ENCODE results near the gene SI. TPM values are rescaled to one million over a fixed set of nuclear protein-coding genes. Genes with fewer than 3 reads are reported as not detected.

SI gene
- total RNA-seq (2014; rRNA removed; shearing (Covaris generic)), result not detected in 2 replicates

DNA sequence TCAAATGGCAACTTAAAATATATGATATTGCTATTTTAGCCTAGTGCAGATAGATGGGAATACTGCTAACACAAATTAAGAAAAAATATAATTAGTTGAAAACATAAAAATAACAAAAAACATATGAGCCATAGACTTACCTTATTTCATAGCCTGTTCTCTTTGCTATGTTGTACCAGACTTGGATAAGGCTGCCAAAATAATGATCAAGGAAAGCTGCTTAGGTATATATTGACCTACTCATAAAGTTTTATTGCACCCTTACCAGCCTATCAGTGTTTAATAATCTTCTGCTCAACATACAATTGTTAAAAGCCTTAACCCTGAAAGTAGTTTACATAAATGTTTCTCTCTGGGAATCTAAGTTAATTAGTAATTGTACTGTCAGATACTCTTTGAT, at the start of gene SI:
Gene SI, minus strand, starts transcription at position 204 of the 400 bp plus-strand sequence. CDS start 2,484 bp downstream, outside the sequence.
- no peak for DNase-seq (ENCODE audit: low read depth)

DNA sequence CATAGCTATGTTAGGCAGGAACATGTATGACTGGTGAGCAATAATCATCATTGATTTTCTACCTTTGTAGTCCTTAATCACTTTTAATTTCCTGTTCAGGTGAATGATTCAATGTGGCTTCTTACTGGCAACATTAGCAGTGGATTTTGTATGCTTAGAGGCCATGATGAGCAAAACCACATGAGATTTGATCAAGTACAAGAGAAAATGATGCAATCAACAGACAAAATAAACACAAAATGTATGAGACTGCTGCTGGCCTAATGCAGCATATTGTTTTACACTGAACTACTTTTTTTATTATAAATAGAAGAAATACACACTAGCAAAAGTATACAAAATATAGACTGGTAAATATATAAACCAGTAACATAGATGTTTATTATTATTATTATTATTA, 47.5 kb upstream of the SI start:
- DNase-seq (ENCODE audit: low read depth), result no peak

DNA sequence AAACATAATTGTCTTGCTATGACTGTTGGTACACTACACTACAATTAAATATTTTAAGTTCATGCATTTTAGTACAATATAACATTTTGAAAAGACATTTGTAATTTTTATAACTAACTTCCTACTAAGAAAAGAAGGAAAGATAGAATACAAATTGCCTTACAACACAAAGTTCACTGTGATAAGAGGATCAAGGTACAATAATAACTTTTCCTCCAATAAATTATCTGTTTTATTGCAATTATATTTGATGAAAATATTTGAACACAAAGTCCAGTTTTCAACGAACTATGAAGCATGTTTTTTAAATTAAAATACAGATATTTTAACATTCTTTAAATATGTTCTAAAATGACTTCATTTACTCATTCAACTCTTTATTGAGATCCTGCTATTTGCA, 33.1 kb upstream of the SI start:
- no peak for DNase-seq (ENCODE audit: low read depth)

DNA sequence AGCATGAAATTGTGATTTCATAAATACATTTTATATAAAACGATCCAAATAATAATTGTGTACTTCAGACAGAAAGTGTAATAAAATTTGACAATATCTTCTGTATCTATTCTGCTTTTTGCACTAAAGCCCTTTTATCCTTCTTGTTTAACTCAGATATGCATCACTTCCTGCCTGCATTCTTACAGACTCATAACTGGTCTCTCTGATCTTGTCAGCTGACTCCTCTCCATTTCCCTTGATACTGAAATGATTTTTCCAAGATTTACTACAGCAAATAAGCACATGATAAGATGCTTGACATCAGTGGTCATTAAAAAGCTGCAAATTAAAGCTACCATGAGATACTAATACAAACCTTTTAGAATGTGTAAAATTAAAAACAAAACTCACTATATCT, 25.3 kb upstream of the SI start:
- no peak for DNase-seq (ENCODE audit: low read depth)

DNA sequence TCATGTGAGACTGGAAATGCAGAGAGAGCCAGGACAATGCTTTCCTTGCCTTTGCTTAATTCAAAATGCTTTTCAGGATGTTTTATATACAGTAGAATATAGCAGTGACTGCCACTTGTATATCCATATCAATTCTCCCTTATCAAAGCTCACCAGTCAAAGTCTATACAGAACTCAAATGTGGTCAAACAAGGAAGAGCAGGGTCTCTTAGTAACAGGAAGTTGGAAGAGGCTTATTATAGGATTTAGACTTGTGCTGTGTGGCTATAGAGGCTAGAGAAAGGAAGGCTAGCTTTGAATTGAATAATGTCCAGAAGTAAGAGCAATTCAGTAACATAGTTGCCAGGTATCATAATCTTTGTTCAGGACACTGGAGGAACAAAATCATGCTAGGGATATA, 4.4 kb upstream of the SI start:
- no peak for DNase-seq (ENCODE audit: low read depth)

DNA sequence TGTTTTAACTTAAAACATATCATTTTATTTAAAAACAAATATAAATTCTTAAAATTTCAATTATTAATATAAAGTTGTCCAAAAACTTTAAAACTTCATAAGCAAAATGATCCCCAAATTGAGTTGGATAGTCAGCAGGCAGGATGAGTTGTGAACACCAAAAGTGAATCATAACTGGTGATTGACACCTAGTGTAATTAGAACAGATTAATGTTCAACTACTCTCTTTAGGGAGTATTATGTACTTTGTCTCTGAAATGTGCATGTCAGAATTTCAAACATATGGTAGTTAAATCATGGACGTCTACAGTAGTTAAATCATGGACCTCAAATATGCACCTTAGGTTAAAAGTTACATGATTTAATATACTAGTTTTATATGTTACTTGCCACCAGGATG, 2.9 kb upstream of the SI start:
- DNase-seq (ENCODE audit: low read depth), result no peak

DNA sequence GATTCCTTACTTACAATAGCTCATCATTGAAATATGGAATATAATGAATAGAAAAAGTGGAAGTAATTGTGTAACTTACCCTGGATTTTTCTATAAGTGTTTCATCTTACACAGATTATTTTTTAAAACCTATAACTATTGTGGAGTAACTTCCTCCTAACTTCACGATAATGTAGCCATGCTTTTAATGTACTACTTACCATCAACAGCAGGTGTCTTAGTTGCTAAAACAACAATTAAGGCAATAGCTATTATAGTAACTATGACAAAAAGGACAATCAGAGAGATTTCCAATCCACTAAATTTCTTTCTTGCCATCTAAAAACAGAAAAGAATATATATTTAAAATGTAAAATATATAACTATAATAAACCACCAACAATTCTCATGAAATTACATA, 2.6 kb downstream of the SI start:
- DNase-seq (ENCODE audit: low read depth), result no peak

DNA sequence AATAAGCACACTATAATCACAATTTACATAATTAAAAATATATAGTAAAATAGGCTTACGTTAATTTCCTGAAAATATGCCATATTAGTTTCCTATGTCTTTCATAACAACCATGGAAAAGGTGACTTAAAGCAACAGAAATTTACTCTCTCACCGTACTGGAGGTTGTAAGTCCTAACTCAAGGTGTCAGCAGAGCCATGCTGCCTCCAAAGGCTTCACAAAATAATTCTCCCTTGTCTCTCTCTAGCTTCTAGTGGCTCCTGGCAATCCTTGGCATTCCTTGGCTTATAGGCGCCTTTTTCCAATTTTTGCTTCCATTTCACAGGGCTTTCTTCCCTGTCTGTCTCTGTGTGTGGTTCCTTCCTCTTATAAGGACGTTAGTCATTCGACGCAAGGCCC, 7.6 kb downstream of the SI start:
- no peak for DNase-seq (ENCODE audit: low read depth)

DNA sequence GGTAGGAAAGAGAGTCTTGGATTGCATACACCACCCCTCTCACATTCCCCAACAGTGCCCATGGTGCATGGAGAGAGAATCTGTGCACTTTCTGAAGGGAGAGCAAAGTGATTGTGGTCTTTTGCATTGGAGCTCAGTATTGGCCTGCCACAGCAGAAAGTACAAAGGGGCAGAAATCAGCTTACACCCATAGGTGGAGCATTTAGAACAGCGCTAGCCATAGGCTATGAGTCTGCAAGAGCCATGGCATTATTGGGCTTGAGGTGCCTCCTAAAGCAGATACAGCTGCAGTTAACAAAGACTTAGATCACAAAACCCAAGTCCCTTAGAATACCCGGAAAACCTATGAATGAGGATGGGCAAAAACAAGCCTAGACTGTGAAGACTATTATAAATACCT, 21.8 kb downstream of the SI start:
- DNase-seq (ENCODE audit: low read depth), result no peak

DNA sequence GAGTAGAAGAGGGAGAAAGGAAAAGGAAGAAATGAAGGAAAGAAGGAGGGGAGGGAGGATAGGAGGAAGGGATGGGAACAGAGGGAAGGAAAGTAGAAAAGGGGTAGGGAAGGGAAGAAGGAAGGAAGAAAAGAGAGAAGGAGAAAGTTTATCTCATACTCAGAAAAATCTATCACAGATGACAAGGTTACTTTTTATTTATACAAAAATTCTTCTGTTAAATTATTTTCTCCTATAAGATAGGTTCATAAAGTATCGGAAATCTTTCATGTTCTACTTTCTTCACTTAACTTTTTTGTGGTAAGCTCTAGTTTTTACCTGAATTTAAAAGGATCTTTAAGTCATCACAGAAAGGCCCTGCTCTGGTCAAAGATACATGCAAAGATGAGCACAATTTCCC, 38.1 kb downstream of the SI start:
- no peak for DNase-seq (ENCODE audit: low read depth)

DNA sequence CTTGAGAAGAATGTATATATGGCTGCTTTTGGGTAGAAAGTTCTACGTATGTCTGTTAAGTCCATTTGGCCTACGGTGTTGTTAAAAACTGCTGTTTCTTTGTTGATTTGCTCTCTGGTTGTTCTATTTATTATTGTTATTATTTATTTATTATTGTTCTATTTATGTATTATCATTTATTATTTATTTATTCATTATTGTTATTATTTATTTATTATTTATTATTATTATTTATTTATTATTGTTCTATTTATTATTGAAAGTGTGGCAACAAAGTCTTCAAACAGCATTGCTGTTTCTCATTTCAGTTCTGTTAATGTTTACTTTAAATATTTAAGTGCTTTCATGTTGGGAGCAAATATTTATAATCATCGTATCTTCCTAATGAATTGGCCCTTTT, 66.7 kb downstream of the SI start:
- no peak for DNase-seq (ENCODE audit: low read depth)

DNA sequence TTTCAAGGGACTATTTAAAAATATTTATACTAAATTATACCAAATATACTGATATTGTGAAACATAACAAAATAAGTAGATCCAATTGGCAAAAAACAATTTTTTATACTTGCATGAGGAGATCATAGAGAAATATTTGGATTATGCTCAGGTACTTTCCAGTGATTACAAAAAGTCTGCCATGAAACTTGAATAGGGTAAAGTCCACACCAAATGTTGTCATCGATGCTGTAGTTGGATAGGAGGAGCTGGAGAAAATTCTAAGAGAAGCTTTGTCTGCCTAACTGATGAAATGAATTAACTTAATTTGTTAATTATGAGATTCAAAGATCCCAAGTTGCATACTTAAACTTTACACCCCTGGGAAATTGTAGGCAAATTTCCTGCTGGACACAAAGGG, 93.3 kb downstream of the SI start:
- no peak for DNase-seq (ENCODE audit: low read depth)

DNA sequence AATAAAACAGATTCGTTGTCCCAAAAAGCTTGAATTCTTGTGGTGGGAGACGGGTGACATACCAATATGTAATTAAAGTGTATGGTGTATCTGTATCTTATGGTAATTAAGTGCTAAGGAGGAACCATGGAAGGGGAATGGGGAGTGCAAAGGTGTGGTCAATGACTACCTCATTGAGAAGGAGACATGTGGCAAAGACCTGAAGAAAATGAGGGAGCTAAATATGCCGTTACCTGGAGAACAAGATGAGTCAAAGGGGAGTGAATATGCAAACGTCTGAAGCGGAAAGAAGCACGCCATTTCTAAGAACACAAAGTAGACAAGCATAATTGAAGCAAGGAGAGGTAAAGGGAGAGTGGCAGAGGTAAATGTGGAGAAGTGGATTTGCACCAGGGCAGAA, 115.7 kb downstream of the SI start:
- DNase-seq (ENCODE audit: low read depth), result no peak

DNA sequence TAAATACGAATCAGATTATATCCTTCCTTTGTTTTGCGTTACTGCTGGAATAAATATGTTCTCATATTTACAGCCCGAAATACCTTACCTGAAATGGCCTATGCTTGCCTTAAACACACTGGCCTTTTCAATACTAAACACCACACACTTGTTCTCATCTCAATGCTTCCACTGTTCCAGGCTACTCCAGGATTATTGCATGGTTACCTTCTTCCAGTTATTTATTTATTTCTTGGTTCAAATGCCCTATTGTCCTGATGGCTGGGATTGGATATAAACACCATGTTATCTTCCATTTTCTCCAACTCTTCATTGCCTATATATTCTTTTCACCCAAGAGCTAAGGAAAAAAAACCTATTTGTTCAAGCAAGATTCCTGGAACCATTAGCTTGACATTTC, 125.3 kb downstream of the SI start:
- no peak for DNase-seq (ENCODE audit: low read depth)

DNA sequence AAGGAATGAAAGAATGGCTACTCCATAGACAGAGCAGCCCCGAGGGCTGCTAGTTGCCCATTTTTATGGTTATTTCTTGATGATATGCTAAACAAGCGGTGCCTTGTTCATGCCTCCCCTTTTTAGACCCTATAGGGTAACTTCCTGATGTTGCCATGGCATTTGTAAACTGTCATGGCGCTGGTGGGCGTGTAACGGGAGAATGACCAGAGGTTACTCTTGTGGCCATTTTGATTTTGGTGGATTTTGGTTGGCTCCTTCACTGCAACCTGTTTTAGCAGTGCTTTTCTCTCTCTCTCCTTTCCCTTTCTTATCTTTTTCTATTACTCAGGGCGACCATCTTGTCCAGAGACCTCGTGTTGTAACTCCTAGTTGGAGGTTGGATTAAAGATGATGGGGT, 126.9 kb downstream of the SI start:
- DNase-seq (ENCODE audit: low read depth), result peak; percentile 36

DNA sequence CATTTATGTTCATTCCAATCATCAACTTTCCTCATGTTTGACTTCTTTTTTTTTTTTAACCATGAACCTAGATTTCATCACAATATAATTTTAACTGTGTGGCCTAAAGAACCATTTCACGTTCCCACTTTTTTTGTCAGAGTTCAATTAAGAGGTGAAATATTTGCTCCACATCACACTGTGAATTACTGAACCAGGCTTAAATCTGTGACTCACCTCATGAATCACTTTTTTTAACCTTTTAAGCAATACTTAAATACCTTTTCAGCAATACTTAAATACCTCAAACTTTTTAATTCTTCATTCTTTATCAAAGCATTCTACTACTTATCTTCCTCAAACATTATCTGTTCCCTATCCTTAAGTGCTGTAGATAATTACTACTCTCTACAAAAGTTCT, 137.6 kb downstream of the SI start:
- no peak for DNase-seq (ENCODE audit: low read depth)

DNA sequence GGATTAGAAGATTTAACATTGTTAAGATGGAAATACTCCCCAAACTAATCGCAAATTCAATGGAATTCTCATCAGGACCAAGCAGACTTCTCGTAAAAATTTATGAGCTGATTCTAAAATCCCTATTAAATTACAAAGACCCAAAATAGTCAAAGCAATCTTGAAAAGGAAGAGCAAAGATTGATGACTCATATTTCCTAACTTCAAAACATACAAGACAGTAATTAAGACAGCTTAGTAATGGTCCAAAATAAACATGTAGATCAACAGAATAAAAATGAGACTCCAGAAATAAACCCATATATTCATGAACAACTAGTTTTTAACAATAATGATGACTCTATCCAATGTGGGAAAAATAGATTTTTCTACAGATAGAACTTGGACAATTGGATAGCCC, 148.7 kb downstream of the SI start:
- no peak for DNase-seq (ENCODE audit: low read depth)

Other genes with a start within 250 kb of the SI start
- not detected in 2 replicates for gene SLITRK3, start 117.9 kb upstream of the SI start, total RNA-seq (2014; rRNA removed; shearing (Covaris generic))